Fibroblast of pulmonary artery (primary cell): ENCODE data around the gene GRIN2C.

ENCODE experiments used
- DNase-seq: peaks from one replicate; pipeline ENCODE4 v3.0.0-alpha.2; 2010; ENCODE audit warnings: low read depth
- H3K4me3 ChIP-seq: replicated peaks from 2 replicates; pipeline ENCODE4 v1.5.1; 2011; ENCODE audit warnings: low read depth, mild to moderate bottlenecking, control low read depth, low read length, moderate library complexity
- TF ChIP-seq, protein P1 (sequence below): IDR thresholded peaks from 2 replicates; pipeline ENCODE4 v1.5.1; 2011; ENCODE audit warnings: mild to moderate bottlenecking, control low read depth, low read length, inconsistent platforms; ENCODE audit errors: missing control alignments

GRIN2C gene

DNA sequence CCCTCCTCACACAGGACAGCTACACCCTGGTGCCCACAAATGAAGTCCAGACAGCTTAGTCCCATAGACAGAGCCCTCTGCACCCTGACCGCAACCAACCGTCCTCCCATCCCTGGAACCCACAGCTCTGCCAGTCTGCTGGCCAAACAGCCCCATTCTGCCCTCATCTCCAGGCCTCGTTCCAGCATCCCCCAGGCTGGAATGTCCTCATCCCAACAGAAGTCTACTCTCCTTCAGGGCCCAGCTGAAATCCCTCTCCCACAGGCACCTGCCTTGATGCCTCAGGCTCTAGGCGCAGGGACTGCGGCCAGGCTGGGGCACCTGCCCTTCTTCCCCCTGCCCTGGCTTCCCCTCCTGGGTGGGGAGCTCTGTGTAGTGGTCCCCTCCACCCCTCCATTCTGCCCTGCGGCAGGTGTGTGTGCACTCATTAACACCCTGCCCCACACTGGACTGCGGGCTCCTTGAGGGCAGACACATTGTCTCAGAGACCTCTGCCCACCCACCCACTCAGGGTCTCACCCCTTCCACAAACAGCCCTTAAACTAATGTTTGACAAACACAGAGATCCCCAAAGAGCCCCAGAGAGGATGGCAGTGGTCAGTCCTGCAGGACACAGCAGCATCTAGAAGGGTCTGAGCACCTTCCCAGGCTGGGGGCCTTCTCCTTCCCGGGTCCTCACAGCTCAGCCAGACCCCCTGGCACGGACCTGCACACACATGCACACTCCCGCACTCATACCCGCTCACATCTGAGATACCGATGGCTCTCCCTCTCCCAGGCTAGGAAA lies 820 bp downstream of the GRIN2C start:
- TF ChIP-seq, protein P1, sequence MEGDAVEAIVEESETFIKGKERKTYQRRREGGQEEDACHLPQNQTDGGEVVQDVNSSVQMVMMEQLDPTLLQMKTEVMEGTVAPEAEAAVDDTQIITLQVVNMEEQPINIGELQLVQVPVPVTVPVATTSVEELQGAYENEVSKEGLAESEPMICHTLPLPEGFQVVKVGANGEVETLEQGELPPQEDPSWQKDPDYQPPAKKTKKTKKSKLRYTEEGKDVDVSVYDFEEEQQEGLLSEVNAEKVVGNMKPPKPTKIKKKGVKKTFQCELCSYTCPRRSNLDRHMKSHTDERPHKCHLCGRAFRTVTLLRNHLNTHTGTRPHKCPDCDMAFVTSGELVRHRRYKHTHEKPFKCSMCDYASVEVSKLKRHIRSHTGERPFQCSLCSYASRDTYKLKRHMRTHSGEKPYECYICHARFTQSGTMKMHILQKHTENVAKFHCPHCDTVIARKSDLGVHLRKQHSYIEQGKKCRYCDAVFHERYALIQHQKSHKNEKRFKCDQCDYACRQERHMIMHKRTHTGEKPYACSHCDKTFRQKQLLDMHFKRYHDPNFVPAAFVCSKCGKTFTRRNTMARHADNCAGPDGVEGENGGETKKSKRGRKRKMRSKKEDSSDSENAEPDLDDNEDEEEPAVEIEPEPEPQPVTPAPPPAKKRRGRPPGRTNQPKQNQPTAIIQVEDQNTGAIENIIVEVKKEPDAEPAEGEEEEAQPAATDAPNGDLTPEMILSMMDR = no peak
- no peak for DNase-seq
- H3K4me3 ChIP-seq = no peak overlapping the region

DNA sequence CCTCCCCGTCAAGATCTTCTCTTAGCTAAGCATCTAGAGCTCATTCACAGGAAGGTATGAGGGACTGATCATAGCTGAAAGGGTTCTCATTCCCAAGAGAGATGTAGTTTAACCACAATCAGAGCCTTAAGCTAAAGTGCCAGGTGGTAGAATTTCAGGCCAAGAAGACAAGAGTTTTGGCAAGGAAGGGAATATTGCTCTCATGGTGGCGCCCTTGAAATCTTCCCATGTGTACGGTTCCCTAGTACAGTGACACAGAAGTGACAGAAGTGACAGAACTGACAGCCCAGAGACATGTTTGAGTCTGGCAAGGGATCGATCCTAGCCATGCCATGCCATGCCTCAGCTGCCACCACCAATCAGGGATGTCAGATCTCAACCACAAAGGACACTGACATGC lies 2.5 kb downstream of the GRIN2C start:
- no peak overlapping the region for H3K4me3 ChIP-seq
- no peak for DNase-seq
- TF ChIP-seq, protein P1 = no peak

DNA sequence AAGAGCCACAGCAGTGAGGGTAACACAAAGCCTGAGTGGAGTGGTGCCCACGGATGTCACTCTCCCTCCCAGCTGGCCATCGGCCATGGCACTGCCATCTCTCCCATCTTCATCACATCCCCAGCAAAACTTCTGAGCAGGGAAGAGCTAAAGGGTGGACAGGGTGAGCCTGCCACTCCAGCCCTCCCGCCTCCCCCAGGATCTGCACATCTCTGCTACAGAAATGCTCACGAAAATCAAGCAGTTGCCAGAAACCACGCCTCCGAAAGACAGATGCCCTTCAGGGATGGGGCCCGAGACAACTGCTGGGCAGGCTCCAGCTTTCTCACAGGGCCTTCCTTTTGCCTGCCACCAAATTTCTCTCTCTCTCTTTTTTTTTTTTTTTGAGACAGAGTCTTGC lies 3.6 kb downstream of the GRIN2C start:
- no peak overlapping the region for H3K4me3 ChIP-seq
- TF ChIP-seq, protein P1 = no peak
- DNase-seq = no peak

DNA sequence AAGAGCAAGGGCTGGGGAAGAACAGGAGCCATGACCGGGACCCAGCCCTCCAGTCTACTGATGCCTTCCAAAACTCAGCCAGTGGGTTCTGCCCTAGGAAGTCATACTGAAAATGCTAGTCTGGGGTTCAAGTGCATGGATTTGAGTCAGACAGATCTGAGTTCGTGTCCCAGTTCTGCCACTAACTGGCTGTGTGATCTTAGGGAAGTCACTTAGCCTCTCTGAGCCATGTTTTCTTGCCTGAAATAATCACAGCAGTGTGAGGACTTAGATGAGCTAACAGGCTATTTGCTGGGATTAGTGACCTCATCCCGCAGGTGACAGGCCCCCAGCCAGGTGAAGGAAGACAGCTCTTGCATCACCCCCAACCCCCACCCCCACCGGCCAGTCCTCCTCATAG lies 4.4 kb downstream of the GRIN2C start:
- DNase-seq = no peak
- TF ChIP-seq, protein P1 = no peak
- H3K4me3 ChIP-seq = no peak overlapping the region

DNA sequence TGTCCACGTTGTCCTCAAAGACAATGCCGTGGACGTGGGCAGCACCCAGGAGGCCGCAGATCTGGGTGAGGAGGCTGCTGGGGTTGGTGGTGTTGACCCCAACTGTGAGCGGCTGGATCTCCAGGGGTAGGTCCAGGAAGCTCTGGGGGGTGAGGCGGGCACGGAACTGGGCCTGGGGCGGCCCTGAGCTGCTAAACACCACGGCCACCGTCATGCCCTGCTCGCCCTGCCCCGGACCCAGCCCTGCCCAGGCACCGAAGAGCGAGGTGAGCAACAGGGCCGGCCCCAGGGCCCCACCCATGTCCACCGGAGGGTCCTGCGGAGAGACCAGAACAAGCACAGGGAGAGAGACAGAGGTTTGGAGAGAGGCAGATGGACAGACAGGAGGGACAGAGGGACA lies 4.9 kb downstream of the GRIN2C start:
- no peak overlapping the region for H3K4me3 ChIP-seq
- no peak for DNase-seq
- TF ChIP-seq, protein P1 = no peak

DNA sequence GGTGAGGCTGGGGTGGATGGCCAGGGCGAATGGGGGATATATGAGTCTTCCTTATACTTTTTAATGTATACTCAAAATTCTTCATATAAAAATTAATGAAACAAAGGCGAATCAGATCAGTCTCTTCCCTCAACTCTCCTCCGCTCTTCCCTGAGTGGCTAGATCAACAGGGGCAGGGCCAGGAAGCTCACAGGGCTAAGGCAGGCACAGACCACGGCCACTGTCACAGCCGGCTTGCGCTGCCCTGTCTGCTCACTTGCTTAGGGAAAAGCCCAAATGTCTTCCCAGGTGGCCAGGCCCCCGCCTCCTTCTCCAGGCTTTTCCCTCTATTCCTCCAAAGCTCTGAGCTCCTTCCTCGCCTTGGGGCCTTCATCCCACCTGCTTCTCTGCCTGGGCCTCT lies 6.0 kb downstream of the GRIN2C start:
- no peak overlapping the region for H3K4me3 ChIP-seq
- no peak for DNase-seq
- TF ChIP-seq, protein P1 = no peak

DNA sequence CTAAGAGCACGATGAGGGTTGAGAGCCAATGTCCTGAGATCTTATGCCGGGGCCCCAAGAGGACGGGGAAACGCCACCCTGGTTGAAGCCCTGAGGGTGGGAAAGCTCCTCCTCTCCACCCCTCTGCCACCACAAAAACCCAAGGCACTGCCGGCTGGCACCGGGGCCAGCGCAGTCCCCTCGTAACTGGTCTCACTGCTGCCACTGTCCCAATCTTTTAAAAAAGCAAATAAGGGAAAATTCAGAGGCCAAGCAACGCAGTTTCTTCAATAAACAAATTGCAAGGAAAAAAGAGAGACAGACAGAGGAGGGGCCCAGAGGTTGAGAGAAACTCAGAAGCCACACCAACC lies 6.7 kb downstream of the GRIN2C start:
- TF ChIP-seq, protein P1 = no peak
- no peak overlapping the region for H3K4me3 ChIP-seq
- no peak for DNase-seq
